ENCODE measurements around the gene SUGP2.

Gene SUGP2

GRCh38 chr19:18991468-18991867 lies 41.8 kb downstream of the SUGP2 start:
- Histone ChIP-seq H3K4me1 (ENCODE audit: control insufficient read depth, insufficient read depth, low read length) (no peaks in the 10 kb centered on the region), H3K4me3 (ENCODE audit: low read length) (no peak overlapping the region), H3K9ac (ENCODE audit: low read length) (no peak overlapping the region), H3K27me3 (ENCODE audit: control insufficient read depth, insufficient read depth, low read length) (no peaks in the 10 kb centered on the region), H3K27ac (ENCODE audit: low read depth, low read length) (no peak overlapping the region), H3K36me3 (ENCODE audit: control insufficient read depth, insufficient read depth, low read length) (peaks cover 13% of the 10 kb centered on the region)

- H3K36me3 ChIP-seq (ENCODE audit: control insufficient read depth, insufficient read depth, low read length), result peaks cover 13% of the 10 kb centered on the region
- no peaks in the 10 kb centered on the region for H3K4me1 ChIP-seq (ENCODE audit: control insufficient read depth, insufficient read depth, low read length)
- H3K27me3 ChIP-seq (ENCODE audit: control insufficient read depth, insufficient read depth, low read length), result no peaks in the 10 kb centered on the region
- H3K9ac ChIP-seq (ENCODE audit: low read length), result no peak overlapping the region
- no peak overlapping the region for H3K27ac ChIP-seq (ENCODE audit: low read depth, low read length)
- H3K4me3 ChIP-seq (ENCODE audit: low read length), result no peak overlapping the region
Measured at GRCh38 chr19:18991006-18991405, 42.3 kb downstream of the SUGP2 start.

- H3K27me3 ChIP-seq (ENCODE audit: control insufficient read depth, insufficient read depth, low read length), result no peaks in the 10 kb centered on the region
- no peaks in the 10 kb centered on the region for H3K4me1 ChIP-seq (ENCODE audit: control insufficient read depth, insufficient read depth, low read length)
- H3K4me3 ChIP-seq (ENCODE audit: low read length), result no peak overlapping the region
- H3K27ac ChIP-seq (ENCODE audit: low read depth, low read length), result no peak overlapping the region
- H3K9ac ChIP-seq (ENCODE audit: low read length), result no peak overlapping the region
- H3K36me3 ChIP-seq (ENCODE audit: control insufficient read depth, insufficient read depth, low read length), result peaks cover 13% of the 10 kb centered on the region
Measured at GRCh38 chr19:18990128-18990708, 43.1 kb downstream of the SUGP2 start.

GRCh38 chr19:18989316-18989715 lies 44.0 kb downstream of the SUGP2 start:
- Histone ChIP-seq H3K36me3 (ENCODE audit: control insufficient read depth, insufficient read depth, low read length) (peaks cover 12% of the 10 kb centered on the region), H3K9ac (ENCODE audit: low read length) (no peak overlapping the region), H3K27me3 (ENCODE audit: control insufficient read depth, insufficient read depth, low read length) (no peaks in the 10 kb centered on the region), H3K27ac (ENCODE audit: low read depth, low read length) (no peak overlapping the region), H3K4me3 (ENCODE audit: low read length) (no peak overlapping the region), H3K4me1 (ENCODE audit: control insufficient read depth, insufficient read depth, low read length) (no peaks in the 10 kb centered on the region)

GRCh38 chr19:18987456-18987855 lies 45.9 kb downstream of the SUGP2 start:
- no peak overlapping the region for H3K4me3 ChIP-seq (ENCODE audit: low read length)
- no peak overlapping the region for H3K27ac ChIP-seq (ENCODE audit: low read depth, low read length)
- H3K9ac ChIP-seq (ENCODE audit: low read length), result no peak overlapping the region
- H3K4me1 ChIP-seq (ENCODE audit: control insufficient read depth, insufficient read depth, low read length), result no peaks in the 10 kb centered on the region
- no peaks in the 10 kb centered on the region for H3K36me3 ChIP-seq (ENCODE audit: control insufficient read depth, insufficient read depth, low read length)
- H3K27me3 ChIP-seq (ENCODE audit: control insufficient read depth, insufficient read depth, low read length), result no peaks in the 10 kb centered on the region

GRCh38 chr19:18985257-18985656 lies 48.1 kb downstream of the SUGP2 start:
- no peak overlapping the region for H3K9ac ChIP-seq (ENCODE audit: low read length)
- H3K4me1 ChIP-seq (ENCODE audit: control insufficient read depth, insufficient read depth, low read length), result no peaks in the 10 kb centered on the region
- no peak overlapping the region for H3K27ac ChIP-seq (ENCODE audit: low read depth, low read length)
- H3K27me3 ChIP-seq (ENCODE audit: control insufficient read depth, insufficient read depth, low read length), result no peaks in the 10 kb centered on the region
- H3K36me3 ChIP-seq (ENCODE audit: control insufficient read depth, insufficient read depth, low read length), result no peaks in the 10 kb centered on the region
- no peak overlapping the region for H3K4me3 ChIP-seq (ENCODE audit: low read length)

- Histone ChIP-seq H3K4me1 (ENCODE audit: control insufficient read depth, insufficient read depth, low read length) (no peaks in the 10 kb centered on the region), H3K9ac (ENCODE audit: low read length) (no peak overlapping the region), H3K27me3 (ENCODE audit: control insufficient read depth, insufficient read depth, low read length) (no peaks in the 10 kb centered on the region), H3K27ac (ENCODE audit: low read depth, low read length) (no peak overlapping the region), H3K4me3 (ENCODE audit: low read length) (no peak overlapping the region), H3K36me3 (ENCODE audit: control insufficient read depth, insufficient read depth, low read length) (no peaks in the 10 kb centered on the region)
Measured at GRCh38 chr19:18984251-18984650, 49.1 kb downstream of the SUGP2 start.

GRCh38 chr19:18982669-18983068 lies 50.6 kb downstream of the SUGP2 start:
- Histone ChIP-seq H3K4me3 (ENCODE audit: low read length) (no peak overlapping the region), H3K27ac (ENCODE audit: low read depth, low read length) (no peak overlapping the region), H3K27me3 (ENCODE audit: control insufficient read depth, insufficient read depth, low read length) (no peaks in the 10 kb centered on the region), H3K4me1 (ENCODE audit: control insufficient read depth, insufficient read depth, low read length) (no peaks in the 10 kb centered on the region), H3K9ac (ENCODE audit: low read length) (no peak overlapping the region), H3K36me3 (ENCODE audit: control insufficient read depth, insufficient read depth, low read length) (no peaks in the 10 kb centered on the region)

- no peak overlapping the region for H3K9ac ChIP-seq (ENCODE audit: low read length)
- no peak overlapping the region for H3K27ac ChIP-seq (ENCODE audit: low read depth, low read length)
- H3K36me3 ChIP-seq (ENCODE audit: control insufficient read depth, insufficient read depth, low read length), result no peaks in the 10 kb centered on the region
- no peaks in the 10 kb centered on the region for H3K4me1 ChIP-seq (ENCODE audit: control insufficient read depth, insufficient read depth, low read length)
- H3K4me3 ChIP-seq (ENCODE audit: low read length), result no peak overlapping the region
- H3K27me3 ChIP-seq (ENCODE audit: control insufficient read depth, insufficient read depth, low read length), result no peaks in the 10 kb centered on the region
Measured at GRCh38 chr19:18980432-18981020, 52.8 kb downstream of the SUGP2 start.

GRCh38 chr19:18978616-18979015 lies 54.7 kb downstream of the SUGP2 start:
- no peaks in the 10 kb centered on the region for H3K27me3 ChIP-seq (ENCODE audit: control insufficient read depth, insufficient read depth, low read length)
- H3K4me1 ChIP-seq (ENCODE audit: control insufficient read depth, insufficient read depth, low read length), result no peaks in the 10 kb centered on the region
- no peaks in the 10 kb centered on the region for H3K36me3 ChIP-seq (ENCODE audit: control insufficient read depth, insufficient read depth, low read length)
- H3K9ac ChIP-seq (ENCODE audit: low read length), result no peak overlapping the region
- H3K4me3 ChIP-seq (ENCODE audit: low read length), result no peak overlapping the region
- no peak overlapping the region for H3K27ac ChIP-seq (ENCODE audit: low read depth, low read length)

GRCh38 chr19:18975869-18976268 lies 57.4 kb downstream of the SUGP2 start:
- Histone ChIP-seq H3K4me1 (ENCODE audit: control insufficient read depth, insufficient read depth, low read length) (no peaks in the 10 kb centered on the region), H3K27ac (ENCODE audit: low read depth, low read length) (no peak overlapping the region), H3K36me3 (ENCODE audit: control insufficient read depth, insufficient read depth, low read length) (no peaks in the 10 kb centered on the region), H3K4me3 (ENCODE audit: low read length) (no peak overlapping the region), H3K27me3 (ENCODE audit: control insufficient read depth, insufficient read depth, low read length) (no peaks in the 10 kb centered on the region), H3K9ac (ENCODE audit: low read length) (no peak overlapping the region)

- Histone ChIP-seq H3K4me1 (ENCODE audit: control insufficient read depth, insufficient read depth, low read length) (no peaks in the 10 kb centered on the region), H3K9ac (ENCODE audit: low read length) (no peak overlapping the region), H3K4me3 (ENCODE audit: low read length) (no peak overlapping the region), H3K36me3 (ENCODE audit: control insufficient read depth, insufficient read depth, low read length) (no peaks in the 10 kb centered on the region), H3K27ac (ENCODE audit: low read depth, low read length) (no peak overlapping the region), H3K27me3 (ENCODE audit: control insufficient read depth, insufficient read depth, low read length) (no peaks in the 10 kb centered on the region)
Measured at GRCh38 chr19:18975011-18975410, 58.3 kb downstream of the SUGP2 start.

- no peak overlapping the region for H3K9ac ChIP-seq (ENCODE audit: low read length)
- no peak overlapping the region for H3K27ac ChIP-seq (ENCODE audit: low read depth, low read length)
Measured at GRCh38 chr19:18972851-18973250, 60.5 kb downstream of the SUGP2 start.

More at GRCh38 chr19:18972851-18973250, 60.5 kb downstream of the SUGP2 start:
- no peaks in the 10 kb centered on the region for H3K36me3 ChIP-seq (ENCODE audit: control insufficient read depth, insufficient read depth, low read length)
- no peak overlapping the region for H3K4me3 ChIP-seq (ENCODE audit: low read length)
- H3K27me3 ChIP-seq (ENCODE audit: control insufficient read depth, insufficient read depth, low read length), result no peaks in the 10 kb centered on the region
- H3K4me1 ChIP-seq (ENCODE audit: control insufficient read depth, insufficient read depth, low read length), result no peaks in the 10 kb centered on the region

All from rectal smooth muscle tissue (tissue), 1 donor.